Measurements from ENCODE around the gene CDC42SE2. TPM values are rescaled to one million over a fixed set of nuclear protein-coding genes. Genes with fewer than 3 reads are reported as not detected.

The CDC42SE2 gene
- total RNA-seq, 1 experiment from 2014 or later = 23.2 TPM

DNA sequence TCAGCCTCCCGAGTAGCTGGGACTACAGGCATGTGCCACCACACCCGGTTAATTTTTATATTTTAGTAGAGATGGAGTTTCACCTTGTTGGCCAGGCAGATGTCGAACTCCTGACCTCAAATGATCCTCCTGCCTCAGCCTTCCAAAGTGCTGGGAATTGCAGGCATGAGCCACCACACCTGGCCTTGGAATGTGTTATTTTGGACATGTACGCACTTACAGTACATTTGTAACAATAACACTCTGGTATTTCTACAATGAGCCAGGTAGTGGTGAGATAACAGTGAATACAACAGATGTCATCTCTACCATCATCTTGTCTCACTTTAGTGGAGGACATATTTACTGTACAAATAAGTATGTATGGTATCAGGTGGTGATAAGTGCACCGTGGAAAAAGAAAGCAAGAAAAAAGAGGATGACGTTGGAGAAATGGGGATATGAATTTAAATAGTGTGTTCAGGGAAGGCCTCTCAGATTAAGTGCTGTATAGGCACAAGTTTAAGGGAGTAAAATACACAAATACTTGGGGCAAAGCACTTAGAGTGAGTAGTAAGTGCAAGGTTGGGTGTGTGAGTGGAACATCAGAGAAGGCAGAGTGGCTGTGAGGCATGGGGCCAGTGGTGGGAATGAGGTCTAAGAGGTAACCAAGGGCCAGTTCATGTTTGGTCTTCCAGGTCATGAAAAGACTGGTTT lies 100.1 kb downstream of the CDC42SE2 start:
- H3K27me3 ChIP-seq (ENCODE audit: insufficient read depth, low read length) = no peaks in the 10 kb centered on the region
- H4K5ac ChIP-seq (ENCODE audit: insufficient read length, low read depth, low read length) = no peak overlapping the region
- no peaks in the 10 kb centered on the region; the same call in 1 of the 2 replicates for H3K79me2 ChIP-seq (ENCODE audit: insufficient read depth, low read length)
- no peaks in the 10 kb centered on the region; the same call in 1 of the 2 replicates for H3K4me1 ChIP-seq (ENCODE audit: insufficient read depth, low read length)
- H4K91ac ChIP-seq (ENCODE audit: insufficient read length, low read depth, low read length) = no peak overlapping the region
- H3K18ac ChIP-seq (ENCODE audit: insufficient read length, low read depth, low read length) = no peak overlapping the region
- H3K56ac ChIP-seq (ENCODE audit: insufficient read length, low read depth, low read length) = no peak overlapping the region
- Mint-ChIP-seq H3K27me3 (ENCODE audit: low read depth) (no peaks in the 10 kb centered on the region), H3K9me3 (no peaks in the 10 kb centered on the region), H3K36me3 (ENCODE audit: insufficient read depth in 1 of 3, low read depth in 3 of 3) (peaks cover 2 to 14% (median 8%) of the 10 kb centered on the region in 3 experiments; a peak in 6 of 7 replicates), H3K27ac (peak overlapping the region in 1 of 3 experiments; percentile 62; a peak in 2 of 7 replicates), H3K4me1 (peaks cover 7 to 10% of the 10 kb centered on the region in 2 experiments), H3K4me3 (no peak overlapping the region)
- no peaks in the 10 kb centered on the region for H3K23me2 ChIP-seq (ENCODE audit: insufficient read length, low read depth, low read length, poor library complexity, severe bottlenecking)
- TF ChIP-seq, protein P1, sequence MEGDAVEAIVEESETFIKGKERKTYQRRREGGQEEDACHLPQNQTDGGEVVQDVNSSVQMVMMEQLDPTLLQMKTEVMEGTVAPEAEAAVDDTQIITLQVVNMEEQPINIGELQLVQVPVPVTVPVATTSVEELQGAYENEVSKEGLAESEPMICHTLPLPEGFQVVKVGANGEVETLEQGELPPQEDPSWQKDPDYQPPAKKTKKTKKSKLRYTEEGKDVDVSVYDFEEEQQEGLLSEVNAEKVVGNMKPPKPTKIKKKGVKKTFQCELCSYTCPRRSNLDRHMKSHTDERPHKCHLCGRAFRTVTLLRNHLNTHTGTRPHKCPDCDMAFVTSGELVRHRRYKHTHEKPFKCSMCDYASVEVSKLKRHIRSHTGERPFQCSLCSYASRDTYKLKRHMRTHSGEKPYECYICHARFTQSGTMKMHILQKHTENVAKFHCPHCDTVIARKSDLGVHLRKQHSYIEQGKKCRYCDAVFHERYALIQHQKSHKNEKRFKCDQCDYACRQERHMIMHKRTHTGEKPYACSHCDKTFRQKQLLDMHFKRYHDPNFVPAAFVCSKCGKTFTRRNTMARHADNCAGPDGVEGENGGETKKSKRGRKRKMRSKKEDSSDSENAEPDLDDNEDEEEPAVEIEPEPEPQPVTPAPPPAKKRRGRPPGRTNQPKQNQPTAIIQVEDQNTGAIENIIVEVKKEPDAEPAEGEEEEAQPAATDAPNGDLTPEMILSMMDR (conservative IDR thresholded peaks at IDR 0.05) = no peak
- no peak overlapping the region for H3K4me2 ChIP-seq (ENCODE audit: insufficient read depth, insufficient read length, low read length)
- no peak overlapping the region for H2BK20ac ChIP-seq (ENCODE audit: low read depth, low read length, poor library complexity, severe bottlenecking)
- 100% methylated on average over 2 of the region's 6 CpGs for WGBS (ENCODE audit: extremely low coverage, insufficient read length, low lambda C conversion rate)
- H2AFZ ChIP-seq (ENCODE audit: low read length) = no peak overlapping the region
- peaks cover 3% of the 10 kb centered on the region for H3K79me1 ChIP-seq (ENCODE audit: insufficient read depth, low read depth, low read length, poor library complexity, severe bottlenecking)
- H2AK5ac ChIP-seq (ENCODE audit: insufficient read length, low read length) = no peak overlapping the region
- H3K27ac ChIP-seq (ENCODE audit: insufficient read length, low read depth, low read length) = no peak overlapping the region
- no peak overlapping the region for H3K4ac ChIP-seq (ENCODE audit: low read depth, low read length)
- no peaks in the 10 kb centered on the region for H3K9me3 ChIP-seq (ENCODE audit: control insufficient read depth, low read depth, low read length)
- no peak overlapping the region for H2BK5ac ChIP-seq (ENCODE audit: insufficient read length, low read length)
- no peak overlapping the region for H2BK12ac ChIP-seq (ENCODE audit: insufficient read length, low read depth, low read length)
- no peak overlapping the region for H3T11ph ChIP-seq (ENCODE audit: low read length)
- no peak overlapping the region for H2BK120ac ChIP-seq (ENCODE audit: low read depth, low read length, poor library complexity, severe bottlenecking)
- H3K23ac ChIP-seq (ENCODE audit: insufficient read length, low read depth, low read length) = no peak overlapping the region
- no peak overlapping the region for H4K8ac ChIP-seq (replicated peaks; ENCODE audit: insufficient read length, low read depth, low read length)
- no peak overlapping the region for H3K14ac ChIP-seq (ENCODE audit: insufficient read depth, low read length)
- no peak for DNase-seq
- no peak overlapping the region for H3K9ac ChIP-seq (ENCODE audit: extremely low read depth, insufficient read length, low read length)
- no peak overlapping the region for H2BK15ac ChIP-seq (ENCODE audit: low read depth, low read length)
- no peaks in the 10 kb centered on the region for H4K20me1 ChIP-seq (ENCODE audit: control insufficient read depth, insufficient read depth, insufficient read length)
